Heart left ventricle (tissue), 16 donors: ENCODE data around the gene DCK. TPM values are rescaled to one million over a fixed set of nuclear protein-coding genes. Genes with fewer than 3 reads are reported as not detected.
A peak's percentile ranks its signal among the peaks of the same experiment; 100 is the strongest.

Experiments used
- ATAC-seq, 4 donors: fragments of 200-7000 bp; cut with Tn5 transposase; one replicate each; pipeline ENCODE4 v1.9.1; 2020 to 2022; ENCODE audit warnings: moderate library complexity in 4 of 4, mild to moderate bottlenecking in 3 of 4, moderate number of reproducible peaks in 1 of 4
- DNase-seq, 5 donors: peaks; one replicate each; pipeline ENCODE4 v3.0.0-alpha.2; 2020
- H3K27ac ChIP-seq, 12 donors: fragments of 200-600 bp; sonication (generic) in 4 of 12; one replicate each; pipeline versions ENCODE4 v1.5.0 to v1.8.0; 2016 to 2022; ENCODE audit warnings: mild to moderate bottlenecking in 2 of 12
- H3K27me3 ChIP-seq, 9 donors: fragments of 200-600 bp; sonication (generic) in 2 of 9; one replicate each; pipeline versions ENCODE4 v1.5.1 to v1.8.0; 2016 to 2022; ENCODE audit warnings: mild to moderate bottlenecking in 3 of 9
- H3K36me3 ChIP-seq, 9 donors: fragments of 200-600 bp; sonication (generic) in 2 of 9; one replicate each; pipeline versions ENCODE4 v1.5.0 to v1.8.0; 2018 to 2022; ENCODE audit warnings: mild to moderate bottlenecking in 2 of 9
- H3K4me1 ChIP-seq, 12 donors: fragments of 200-600 bp; sonication (generic) in 4 of 12; one replicate each; pipeline versions ENCODE4 v1.5.0 to v1.8.0; 2016 to 2022; ENCODE audit warnings: mild to moderate bottlenecking in 3 of 12
- H3K4me3 ChIP-seq, 12 donors: fragments of 200-600 bp; sonication (generic) in 4 of 12; one replicate each; pipeline versions ENCODE4 v1.5.0 to v1.8.0; 2017 to 2022; ENCODE audit warnings: mild to moderate bottlenecking in 9 of 12, moderate library complexity in 4 of 12
- H3K9me3 ChIP-seq, 12 donors: fragments of 200-600 bp; sonication (generic) in 4 of 12; one replicate each; pipeline versions ENCODE4 v1.5.0 to v1.8.0; 2016 to 2022; ENCODE audit warnings: mild to moderate bottlenecking in 1 of 12
- CTCF ChIP-seq, 12 donors: fragments of 200-600 bp; sonication (generic) in 4 of 12; IDR thresholded peaks; one replicate each; pipeline versions ENCODE4 v1.5.0 to v1.8.0; 2018 to 2022; ENCODE audit warnings: antibody characterized with exemption in 12 of 12, mild to moderate bottlenecking in 5 of 12
- POLR2A ChIP-seq, 2 donors: fragments of 450-650 bp; IDR thresholded peaks; one replicate each; pipeline ENCODE4 v1.6.1; 2017; ENCODE audit warnings: antibody characterized with exemption in 2 of 2, mild to moderate bottlenecking in 2 of 2, moderate library complexity in 2 of 2
- WGBS, 4 donors: extraction: QIAGEN DNeasy Blood & Tissue Kit in 2 of 4; methylation state at CpG; one replicate each; pipeline versions ENCODE4 v1.1.5 to v1.1.7; 2013 to 2018; 5-methylcytosine and 5-hydroxymethylcytosine counted together
- intact Hi-C, 10 donors: fragments of 100-400 bp; cut with DNase I; formaldehyde crosslinking; loops; one replicate each; pipeline versions ENCODE4 v1.11.1 to v1.14.2; 2022
- polyA plus RNA-seq, 2 donors: library from polyadenylated mRNA; stranded (reverse); fragments of 200-250 nt; gene quantifications; one replicate each; pipeline ENCODE4 v1.2.3, GENCODE V29; 2013
- total RNA-seq, 9 donors: library from RNA; depleted of rRNA in 2 of 9; stranded (reverse); fragments of >200 nt in 2 of 9; fragmentation: NEBNext Ultra II Directional in 3 of 9; extraction: Animal tissue kit (Norgen Biotek cat#: 25700) in 3 of 9; gene quantifications; one replicate each; pipeline versions ENCODE4 v1.1.0 to v1.2.4, GENCODE V29; 2016 to 2023
- donor health status: ischemic (EF 13 %, LVEDD 7.1; RV severe dilation, severe dysfunction).
- donor health status: healthy with polysubstance abuse.
- donor health status: DM: no; HTN: yes; CAD: no.
- donor health status: DM: no; HTN: no; CAD: no.
- donor health status: ischemic (EF 25% LVEDD 6.9; RV normal size, moderate dysfunction).
- donor health status: ischemic (EF 25% LVEDD 5.7; RV mildly dilated, moderate dysfunction).
- donor health status: healthy.
- donor health status: DM: yes; HTN: yes; CAD: no.
- donor health status: ischemic (EF 35%, LVEDD 5.7; RV mildly dilated, moderate dysfunction).
- donor health status: nonischemic (EF 11% LVEDD 7.7; RV severe dilation, severe dysfunction).
- donor health status: DM: yes; HTN: yes; CAD: no.
- donor health status: PGD.
- donor health status: ischemic (EF 29% LVEDD 5.4; RV normal size, mild dysfunction).
- donor health status: nonischemic (EF 23%, LVEDD 6.1; RV moderate dilation, normal function).

DCK gene
- total and polyA plus RNA-seq, 11 donors: 1.7 to 12.6 (median 6.8) TPM

GRCh38 chr4:70992391-70992881 lies 1.0 kb upstream of the DCK start:
- Histone ChIP-seq H3K27ac (peak overlapping the region in 10 of 12 donors; percentile 71 to 95 (median 87)), H3K4me3 (peak overlapping the region in 11 of 12 donors; percentile 67 to 93 (median 82)), H3K4me1 (peaks cover 0 to 44% (median 18%) of the 10 kb centered on the region in 12 donors), H3K9me3 (no peaks in the 10 kb centered on the region), H3K36me3 (no peaks in the 10 kb centered on the region), H3K27me3 (no peaks in the 10 kb centered on the region)
- 62 to 71% (median 67%) methylated on average over 5 of the region's 5 CpGs for WGBS, 4 donors
- ATAC-seq (peak in 1 of 4 donors; percentile 15), DNase-seq (peak in 1 of 5 donors; percentile 24)
- intact Hi-C loops: loop anchor here (5.0 to 10.0 kb wide), 8 partner anchors 88 to 305 kb away; partner anchors contain the start of genes MOB1B (in 6 of the 10), GRSF1 (in 4 of the 10) and UTP3 (in 1 of the 10)
- TF ChIP-seq POLR2A (IDR thresholded peaks at IDR 0.05): no peak
- TF ChIP-seq CTCF (IDR thresholded peaks at IDR 0.05): no peak

- Histone ChIP-seq H3K27ac (peak overlapping the region; percentile 71 to 95 (median 87)), H3K9me3 (no peaks in the 10 kb centered on the region), H3K27me3 (no peaks in the 10 kb centered on the region), H3K36me3 (peaks cover 0 to 12% (median 8%) of the 10 kb centered on the region in 9 donors), H3K4me1 (peaks cover 0 to 55% (median 18%) of the 10 kb centered on the region in 12 donors), H3K4me3 (peak overlapping the region; percentile 40 to 93 (median 81))
- no peak for ATAC-seq
- 1 to 4% (median 2%) methylated on average over 11 of the region's 11 CpGs for WGBS, 4 donors
- intact Hi-C loops: loop anchor here (1.0 to 10.0 kb wide), 9 partner anchors 89 to 307 kb away; partner anchors contain the start of genes MOB1B (in 6 of the 10), GRSF1 (in 5 of the 10) and UTP3 (in 1 of the 10)
- TF ChIP-seq POLR2A (IDR thresholded peaks at IDR 0.05): no peak
- TF ChIP-seq CTCF (IDR thresholded peaks at IDR 0.05): no peak
- peak in 1 of 5 donors; percentile 74 for DNase-seq
Measured at GRCh38 chr4:70994069-70994366, 569 bp downstream of the DCK start.

GRCh38 chr4:70994387-70995099 lies 1.1 kb downstream of the DCK start:
- H3K27me3 ChIP-seq: no peaks in the 10 kb centered on the region
- no peaks in the 10 kb centered on the region for H3K9me3 ChIP-seq
- intact Hi-C loops: loop anchor here (1.0 to 10.0 kb wide), 9 partner anchors 90 to 307 kb away; partner anchors contain the start of genes MOB1B (in 6 of the 10), GRSF1 (in 5 of the 10) and UTP3 (in 1 of the 10)
- peaks cover 0 to 55% (median 18%) of the 10 kb centered on the region in 12 donors for H3K4me1 ChIP-seq
- H3K4me3 ChIP-seq: peak overlapping the region; percentile 40 to 93 (median 81)
- TF ChIP-seq CTCF (IDR thresholded peaks at IDR 0.05): no peak
- no peak for TF ChIP-seq POLR2A (IDR thresholded peaks at IDR 0.05)
- WGBS, 4 donors: 70 to 78% (median 76%) methylated on average over 10 of the region's 10 CpGs
- DNase-seq (no peak), ATAC-seq (no peak)
- H3K36me3 ChIP-seq: peaks cover 0 to 18% (median 14%) of the 10 kb centered on the region in 9 donors
- peak overlapping the region in 7 of 12 donors; percentile 80 to 95 (median 89) for H3K27ac ChIP-seq

GRCh38 chr4:70996018-70996360 lies 2.5 kb downstream of the DCK start:
- DNase-seq: no peak
- intact Hi-C loops: loop anchor here in 5 of 10 donors (10.0 kb wide), 3 partner anchors 91 to 291 kb away; partner anchors contain the start of gene MOB1B (in 4 of the 5)
- H3K4me1 ChIP-seq: peaks cover 0 to 55% (median 18%) of the 10 kb centered on the region in 12 donors

More at GRCh38 chr4:70996018-70996360, 2.5 kb downstream of the DCK start:
- peaks cover 0 to 21% (median 15%) of the 10 kb centered on the region in 9 donors for H3K36me3 ChIP-seq
- no peak for ATAC-seq
- H3K27ac ChIP-seq: peak overlapping the region in 1 of 12 donors; percentile 95
- peak overlapping the region in 1 of 12 donors; percentile 83 for H3K4me3 ChIP-seq
- H3K27me3 ChIP-seq: no peaks in the 10 kb centered on the region
- TF ChIP-seq POLR2A (IDR thresholded peaks at IDR 0.05): no peak
- no peaks in the 10 kb centered on the region for H3K9me3 ChIP-seq
- 60 to 80% (median 74%) methylated on average over 4 of the region's 4 CpGs for WGBS, 4 donors
